GM15510 (cell line): ENCODE data around the gene SENP3.
A peak's percentile ranks its signal among the peaks of the same experiment; 100 is the strongest.

ENCODE experiments used
- POLR2A ChIP-seq: IDR thresholded peaks from 3 replicates; pipeline ENCODE4 v1.6.1; 2011; ENCODE audit warnings: borderline replicate concordance; ENCODE audit not compliant: insufficient read length; ENCODE audit errors: extremely low read depth

SENP3 gene

GRCh38 chr17:7579834-7580603 lies 18.3 kb downstream of the SENP3 start:
- TF ChIP-seq POLR2A: no peak

GRCh38 chr17:7580604-7581575 lies 19.2 kb downstream of the SENP3 start:
- TF ChIP-seq POLR2A: no peak

GRCh38 chr17:7582396-7583252 lies 20.9 kb downstream of the SENP3 start:
- no peak for TF ChIP-seq POLR2A

- peak; percentile 85 for TF ChIP-seq POLR2A
Measured at GRCh38 chr17:7583253-7584109, 21.8 kb downstream of the SENP3 start, which contains the start of gene MPDU1. TSS of gene MPDU1 (plus strand) at chr17:7583852. CDS start at chr17:7583863, 11 bp downstream.

- no peak for TF ChIP-seq POLR2A
Measured at GRCh38 chr17:7586673-7587419, 25.1 kb downstream of the SENP3 start.

- no peak for TF ChIP-seq POLR2A
Measured at GRCh38 chr17:7587420-7588151, 25.9 kb downstream of the SENP3 start.

GRCh38 chr17:7588553-7589203 lies 27.0 kb downstream of the SENP3 start:
- no peak for TF ChIP-seq POLR2A

- no peak for TF ChIP-seq POLR2A
Measured at GRCh38 chr17:7589204-7589868, 27.6 kb downstream of the SENP3 start.

- TF ChIP-seq POLR2A: no peak
Measured at GRCh38 chr17:7589891-7590691, 28.4 kb downstream of the SENP3 start, which contains the start of gene SOX15. TSS of gene SOX15 (minus strand) at chr17:7590094. CDS start at chr17:7589676, 418 bp downstream.

GRCh38 chr17:7590743-7591142 lies 29.0 kb downstream of the SENP3 start:
- TF ChIP-seq POLR2A: no peak

GRCh38 chr17:7591596-7591995 lies 29.9 kb downstream of the SENP3 start:
- no peak for TF ChIP-seq POLR2A
